LNCaP clone FGC (cell line): ENCODE data around the gene KMT2C.

Source experiments
- DNase-seq: peaks from one replicate; pipeline ENCODE4 v3.0.0-alpha.2; 2011; ENCODE audit warnings: low read depth
- H3K4me3 ChIP-seq: 2 replicates; pipeline ENCODE4 v1.5.1; 2011; ENCODE audit warnings: mild to moderate bottlenecking, low read depth, low read length, control low read depth
- CTCF ChIP-seq: IDR thresholded peaks from 2 replicates; pipeline ENCODE4 v1.5.1; 2012; ENCODE audit warnings: mild to moderate bottlenecking; ENCODE audit not compliant: control insufficient read depth, insufficient read depth; ENCODE audit errors: extremely low read depth

KMT2C gene

GRCh38 chr7:152193880-152194279 is 241.9 kb downstream of the KMT2C start:
- H3K4me3 ChIP-seq = no peak overlapping the region
- no peak for DNase-seq
- TF ChIP-seq CTCF = no peak

GRCh38 chr7:152189061-152189460 is 246.7 kb downstream of the KMT2C start:
- DNase-seq = no peak
- no peak overlapping the region for H3K4me3 ChIP-seq
- no peak for TF ChIP-seq CTCF

GRCh38 chr7:152185558-152185957 is 250.2 kb downstream of the KMT2C start:
- no peak overlapping the region for H3K4me3 ChIP-seq
- no peak for TF ChIP-seq CTCF
- no peak for DNase-seq

- H3K4me3 ChIP-seq = no peak overlapping the region
- no peak for DNase-seq
- no peak for TF ChIP-seq CTCF
Observed at GRCh38 chr7:152180587-152180986, 255.2 kb downstream of the KMT2C start.

DNA sequence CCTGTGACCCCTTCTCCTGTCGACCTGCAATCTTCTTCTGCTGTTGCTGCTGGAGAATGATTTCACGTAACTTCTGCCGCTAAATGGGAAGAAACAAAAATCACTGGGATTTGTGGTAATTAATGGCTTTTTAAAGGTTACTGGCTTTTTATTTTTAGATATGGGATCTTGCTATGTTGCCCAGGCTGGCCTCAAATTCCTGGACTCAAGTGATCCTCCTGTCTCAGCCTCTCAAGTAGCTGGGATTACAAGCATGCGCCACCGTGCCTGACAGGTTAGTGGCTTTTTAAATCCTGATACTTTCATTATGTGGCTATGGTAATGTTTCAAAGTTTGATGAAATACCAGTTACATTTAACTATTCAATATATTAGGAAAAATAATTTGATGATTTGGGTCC is 255.8 kb downstream of the KMT2C start:
- H3K4me3 ChIP-seq = no peak overlapping the region
- no peak for DNase-seq
- TF ChIP-seq CTCF = no peak

- DNase-seq = no peak
- H3K4me3 ChIP-seq = no peak overlapping the region
- TF ChIP-seq CTCF = no peak
Observed at GRCh38 chr7:152178405-152179058, 257.3 kb downstream of the KMT2C start.
